HepG2 (cell line): ENCODE measurements around the gene CD72. TPM values are rescaled to one million over a fixed set of nuclear protein-coding genes. Genes with fewer than 3 reads are reported as not detected.

Source experiments
- NR2C2 ChIP-seq: sonication (generic); formaldehyde crosslinking; IDR thresholded peaks from 2 replicates; pipeline ENCODE4 v1.4.0; 2020; ENCODE audit warnings: missing genetic modification reagents, mild to moderate bottlenecking, moderate library complexity, borderline replicate concordance
- POLR2AphosphoS5 ChIP-seq: IDR thresholded peaks from 2 replicates; pipeline ENCODE4 v1.6.1; 2012; ENCODE audit warnings: low read depth, low read length
- SRSF4 ChIP-seq: fragments of 200-400 bp; formaldehyde crosslinking; IDR thresholded peaks from one replicate; pipeline ENCODE4 v1.6.1; 2018; ENCODE audit warnings: mild to moderate bottlenecking, low read depth, low read length, moderate library complexity; ENCODE audit not compliant: poor library complexity, severe bottlenecking
- ZNF382 ChIP-seq: sonication (generic); formaldehyde crosslinking; IDR thresholded peaks from 2 replicates; pipeline ENCODE4 v1.5.0; 2020; ENCODE audit warnings: missing genetic modification reagents, mild to moderate bottlenecking, borderline replicate concordance
- ZNF543 ChIP-seq: sonication (generic); formaldehyde crosslinking; IDR thresholded peaks from 2 replicates; pipeline ENCODE4 v1.4.0; 2020; ENCODE audit warnings: mild to moderate bottlenecking, missing genetic modification reagents
- ZNF546 ChIP-seq: sonication (generic); formaldehyde crosslinking; conservative IDR thresholded peaks from 2 replicates; pipeline ENCODE4 v1.8.1; 2023; ENCODE audit warnings: mild to moderate bottlenecking, missing genetic modification reagents
- ZNF790 ChIP-seq: sonication (generic); formaldehyde crosslinking; IDR thresholded peaks from 2 replicates; pipeline ENCODE4 v1.8.0; 2022; ENCODE audit warnings: missing genetic modification reagents, mild to moderate bottlenecking, borderline replicate concordance
- polyA plus RNA-seq, 8 experiments: library from polyadenylated mRNA; depleted of rRNA in 3 of 8; stranded (reverse) in 7 of 8; unstranded in 1 of 8; fragments of >200 nt; fragmentation: Illumina TruSeq in 4 of 8; extraction: Trizol in 4 of 8; gene quantifications; 2 replicates each; pipeline versions ENCODE4 v1.2.1 to v1.2.3, GENCODE V29; 2011 to 2016; ENCODE audit warnings: low read depth in 4 of 8, missing spikeins in 1 of 8, mixed read lengths in 1 of 8; ENCODE audit not compliant: insufficient read depth in 1 of 8
- total RNA-seq, 5 experiments: library from RNA; depleted of rRNA; stranded (reverse); fragments of >200 nt; fragmentation: Illumina TruSeq; extraction: Trizol; gene quantifications; 2 replicates each; pipeline ENCODE4 v1.2.3, GENCODE V29; 2016; ENCODE audit warnings: low read depth in 1 of 5
- TF ChIP-seq, protein P1 (sequence below): IDR thresholded peaks from 2 replicates; pipeline ENCODE4 v1.6.1; 2016; ENCODE audit warnings: low read depth, control low read depth
- TF ChIP-seq, protein P2 (sequence below): sonication (generic); formaldehyde crosslinking; IDR thresholded peaks from 2 replicates; pipeline ENCODE4 v1.4.0; 2020; ENCODE audit warnings: mild to moderate bottlenecking, missing genetic modification reagents
- TF ChIP-seq, protein P3 (sequence below): sonication (generic); formaldehyde crosslinking; IDR thresholded peaks from 2 replicates; pipeline ENCODE4 v1.4.0; 2020; ENCODE audit warnings: missing genetic modification reagents
- TF ChIP-seq, protein P4 (sequence below): sonication (generic); formaldehyde crosslinking; conservative IDR thresholded peaks from 2 replicates; pipeline ENCODE4 v1.5.0; 2020; ENCODE audit warnings: missing genetic modification reagents
- TF ChIP-seq, protein P5 (sequence below): sonication (generic); formaldehyde crosslinking; IDR thresholded peaks from 2 replicates; pipeline ENCODE4 v1.4.0; 2020; ENCODE audit warnings: missing genetic modification reagents
- TF ChIP-seq, protein P6 (sequence below): sonication (generic); formaldehyde crosslinking; IDR thresholded peaks from 2 replicates; pipeline ENCODE4 v1.5.1; 2020; ENCODE audit warnings: missing genetic modification reagents, mild to moderate bottlenecking, borderline replicate concordance
- TF ChIP-seq, protein P7 (sequence below): IDR thresholded peaks from 2 replicates; pipeline ENCODE4 v1.6.1; 2016; ENCODE audit warnings: missing compliant biosample characterization, missing genetic modification reagents, borderline replicate concordance

Gene CD72
- total and polyA plus RNA-seq, 2 of the 13 experiments (the other 11 are each of a cell fraction or from before 2014, with no cell fraction given) = 0.18 to 1.1 TPM

DNA sequence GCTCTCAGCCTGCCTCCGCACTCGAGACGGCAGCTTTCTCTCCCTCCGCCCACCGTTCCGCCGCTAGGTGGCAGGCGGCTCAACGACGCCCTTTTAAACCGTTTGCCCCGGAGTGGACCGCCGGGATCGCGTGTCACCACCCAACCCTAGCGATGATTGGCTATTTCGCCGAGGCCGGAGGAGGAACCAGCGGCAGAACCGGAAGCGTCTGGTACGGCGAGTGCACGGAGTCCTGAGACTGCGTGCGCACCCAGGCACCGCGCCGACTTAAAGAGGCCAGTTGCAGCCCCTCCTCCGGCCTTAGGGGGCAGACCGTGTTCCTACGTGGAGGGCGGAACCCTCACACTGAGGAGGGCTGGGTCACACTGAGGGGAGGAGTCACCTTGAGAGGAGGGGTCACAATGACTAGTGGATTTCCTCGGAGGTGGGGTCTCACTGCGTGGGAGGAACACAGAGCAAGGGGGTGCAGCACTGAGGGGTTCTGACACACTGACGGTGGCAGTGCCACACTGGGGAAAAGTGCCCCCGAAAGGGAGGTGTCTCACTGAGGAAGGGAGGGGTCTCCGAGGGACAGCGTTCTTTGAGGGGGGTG is 14.1 kb downstream of the CD72 start (continued):
- TF ChIP-seq NR2C2 (CRISPR knock-in tag) = peak; percentile 71
- TF ChIP-seq POLR2AphosphoS5 = peak; percentile 84
- TF ChIP-seq ZNF382 (CRISPR knock-in tag) = no peak
- TF ChIP-seq, protein P1, sequence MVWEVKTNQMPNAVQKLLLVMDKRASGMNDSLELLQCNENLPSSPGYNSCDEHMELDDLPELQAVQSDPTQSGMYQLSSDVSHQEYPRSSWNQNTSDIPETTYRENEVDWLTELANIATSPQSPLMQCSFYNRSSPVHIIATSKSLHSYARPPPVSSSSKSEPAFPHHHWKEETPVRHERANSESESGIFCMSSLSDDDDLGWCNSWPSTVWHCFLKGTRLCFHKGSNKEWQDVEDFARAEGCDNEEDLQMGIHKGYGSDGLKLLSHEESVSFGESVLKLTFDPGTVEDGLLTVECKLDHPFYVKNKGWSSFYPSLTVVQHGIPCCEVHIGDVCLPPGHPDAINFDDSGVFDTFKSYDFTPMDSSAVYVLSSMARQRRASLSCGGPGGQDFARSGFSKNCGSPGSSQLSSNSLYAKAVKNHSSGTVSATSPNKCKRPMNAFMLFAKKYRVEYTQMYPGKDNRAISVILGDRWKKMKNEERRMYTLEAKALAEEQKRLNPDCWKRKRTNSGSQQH (CRISPR knock-in tag) = 0 out of 2 replicates have a peak, but pooled peaks have one; percentile 43
- TF ChIP-seq, protein P2, sequence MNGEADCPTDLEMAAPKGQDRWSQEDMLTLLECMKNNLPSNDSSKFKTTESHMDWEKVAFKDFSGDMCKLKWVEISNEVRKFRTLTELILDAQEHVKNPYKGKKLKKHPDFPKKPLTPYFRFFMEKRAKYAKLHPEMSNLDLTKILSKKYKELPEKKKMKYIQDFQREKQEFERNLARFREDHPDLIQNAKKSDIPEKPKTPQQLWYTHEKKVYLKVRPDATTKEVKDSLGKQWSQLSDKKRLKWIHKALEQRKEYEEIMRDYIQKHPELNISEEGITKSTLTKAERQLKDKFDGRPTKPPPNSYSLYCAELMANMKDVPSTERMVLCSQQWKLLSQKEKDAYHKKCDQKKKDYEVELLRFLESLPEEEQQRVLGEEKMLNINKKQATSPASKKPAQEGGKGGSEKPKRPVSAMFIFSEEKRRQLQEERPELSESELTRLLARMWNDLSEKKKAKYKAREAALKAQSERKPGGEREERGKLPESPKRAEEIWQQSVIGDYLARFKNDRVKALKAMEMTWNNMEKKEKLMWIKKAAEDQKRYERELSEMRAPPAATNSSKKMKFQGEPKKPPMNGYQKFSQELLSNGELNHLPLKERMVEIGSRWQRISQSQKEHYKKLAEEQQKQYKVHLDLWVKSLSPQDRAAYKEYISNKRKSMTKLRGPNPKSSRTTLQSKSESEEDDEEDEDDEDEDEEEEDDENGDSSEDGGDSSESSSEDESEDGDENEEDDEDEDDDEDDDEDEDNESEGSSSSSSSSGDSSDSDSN (CRISPR knock-in tag) = peak; percentile 57
- 0 out of 2 replicates have a peak, but pooled peaks have one; percentile 9 for TF ChIP-seq ZNF546 (CRISPR knock-in tag)
- TF ChIP-seq, protein P3, sequence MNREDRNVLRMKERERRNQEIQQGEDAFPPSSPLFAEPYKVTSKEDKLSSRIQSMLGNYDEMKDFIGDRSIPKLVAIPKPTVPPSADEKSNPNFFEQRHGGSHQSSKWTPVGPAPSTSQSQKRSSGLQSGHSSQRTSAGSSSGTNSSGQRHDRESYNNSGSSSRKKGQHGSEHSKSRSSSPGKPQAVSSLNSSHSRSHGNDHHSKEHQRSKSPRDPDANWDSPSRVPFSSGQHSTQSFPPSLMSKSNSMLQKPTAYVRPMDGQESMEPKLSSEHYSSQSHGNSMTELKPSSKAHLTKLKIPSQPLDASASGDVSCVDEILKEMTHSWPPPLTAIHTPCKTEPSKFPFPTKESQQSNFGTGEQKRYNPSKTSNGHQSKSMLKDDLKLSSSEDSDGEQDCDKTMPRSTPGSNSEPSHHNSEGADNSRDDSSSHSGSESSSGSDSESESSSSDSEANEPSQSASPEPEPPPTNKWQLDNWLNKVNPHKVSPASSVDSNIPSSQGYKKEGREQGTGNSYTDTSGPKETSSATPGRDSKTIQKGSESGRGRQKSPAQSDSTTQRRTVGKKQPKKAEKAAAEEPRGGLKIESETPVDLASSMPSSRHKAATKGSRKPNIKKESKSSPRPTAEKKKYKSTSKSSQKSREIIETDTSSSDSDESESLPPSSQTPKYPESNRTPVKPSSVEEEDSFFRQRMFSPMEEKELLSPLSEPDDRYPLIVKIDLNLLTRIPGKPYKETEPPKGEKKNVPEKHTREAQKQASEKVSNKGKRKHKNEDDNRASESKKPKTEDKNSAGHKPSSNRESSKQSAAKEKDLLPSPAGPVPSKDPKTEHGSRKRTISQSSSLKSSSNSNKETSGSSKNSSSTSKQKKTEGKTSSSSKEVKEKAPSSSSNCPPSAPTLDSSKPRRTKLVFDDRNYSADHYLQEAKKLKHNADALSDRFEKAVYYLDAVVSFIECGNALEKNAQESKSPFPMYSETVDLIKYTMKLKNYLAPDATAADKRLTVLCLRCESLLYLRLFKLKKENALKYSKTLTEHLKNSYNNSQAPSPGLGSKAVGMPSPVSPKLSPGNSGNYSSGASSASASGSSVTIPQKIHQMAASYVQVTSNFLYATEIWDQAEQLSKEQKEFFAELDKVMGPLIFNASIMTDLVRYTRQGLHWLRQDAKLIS (CRISPR knock-in tag) = no peak
- TF ChIP-seq, protein P4, sequence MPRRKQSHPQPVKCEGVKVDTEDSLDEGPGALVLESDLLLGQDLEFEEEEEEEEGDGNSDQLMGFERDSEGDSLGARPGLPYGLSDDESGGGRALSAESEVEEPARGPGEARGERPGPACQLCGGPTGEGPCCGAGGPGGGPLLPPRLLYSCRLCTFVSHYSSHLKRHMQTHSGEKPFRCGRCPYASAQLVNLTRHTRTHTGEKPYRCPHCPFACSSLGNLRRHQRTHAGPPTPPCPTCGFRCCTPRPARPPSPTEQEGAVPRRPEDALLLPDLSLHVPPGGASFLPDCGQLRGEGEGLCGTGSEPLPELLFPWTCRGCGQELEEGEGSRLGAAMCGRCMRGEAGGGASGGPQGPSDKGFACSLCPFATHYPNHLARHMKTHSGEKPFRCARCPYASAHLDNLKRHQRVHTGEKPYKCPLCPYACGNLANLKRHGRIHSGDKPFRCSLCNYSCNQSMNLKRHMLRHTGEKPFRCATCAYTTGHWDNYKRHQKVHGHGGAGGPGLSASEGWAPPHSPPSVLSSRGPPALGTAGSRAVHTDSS (CRISPR knock-in tag) = no peak
- TF ChIP-seq ZNF543 (CRISPR knock-in tag) = peak; percentile 58; the same call in 1 of the 2 replicates
- TF ChIP-seq, protein P5, sequence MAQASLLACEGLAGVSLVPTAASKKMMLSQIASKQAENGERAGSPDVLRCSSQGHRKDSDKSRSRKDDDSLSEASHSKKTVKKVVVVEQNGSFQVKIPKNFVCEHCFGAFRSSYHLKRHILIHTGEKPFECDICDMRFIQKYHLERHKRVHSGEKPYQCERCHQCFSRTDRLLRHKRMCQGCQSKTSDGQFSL (CRISPR knock-in tag) = 0 out of 2 replicates have a peak, but pooled peaks have one; percentile 35
- TF ChIP-seq, protein P6, sequence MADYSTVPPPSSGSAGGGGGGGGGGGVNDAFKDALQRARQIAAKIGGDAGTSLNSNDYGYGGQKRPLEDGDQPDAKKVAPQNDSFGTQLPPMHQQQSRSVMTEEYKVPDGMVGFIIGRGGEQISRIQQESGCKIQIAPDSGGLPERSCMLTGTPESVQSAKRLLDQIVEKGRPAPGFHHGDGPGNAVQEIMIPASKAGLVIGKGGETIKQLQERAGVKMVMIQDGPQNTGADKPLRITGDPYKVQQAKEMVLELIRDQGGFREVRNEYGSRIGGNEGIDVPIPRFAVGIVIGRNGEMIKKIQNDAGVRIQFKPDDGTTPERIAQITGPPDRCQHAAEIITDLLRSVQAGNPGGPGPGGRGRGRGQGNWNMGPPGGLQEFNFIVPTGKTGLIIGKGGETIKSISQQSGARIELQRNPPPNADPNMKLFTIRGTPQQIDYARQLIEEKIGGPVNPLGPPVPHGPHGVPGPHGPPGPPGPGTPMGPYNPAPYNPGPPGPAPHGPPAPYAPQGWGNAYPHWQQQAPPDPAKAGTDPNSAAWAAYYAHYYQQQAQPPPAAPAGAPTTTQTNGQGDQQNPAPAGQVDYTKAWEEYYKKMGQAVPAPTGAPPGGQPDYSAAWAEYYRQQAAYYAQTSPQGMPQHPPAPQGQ = no peak
- TF ChIP-seq ZNF790 (CRISPR knock-in tag) = no peak; the same call in 1 of the 2 replicates
- TF ChIP-seq, protein P7, sequence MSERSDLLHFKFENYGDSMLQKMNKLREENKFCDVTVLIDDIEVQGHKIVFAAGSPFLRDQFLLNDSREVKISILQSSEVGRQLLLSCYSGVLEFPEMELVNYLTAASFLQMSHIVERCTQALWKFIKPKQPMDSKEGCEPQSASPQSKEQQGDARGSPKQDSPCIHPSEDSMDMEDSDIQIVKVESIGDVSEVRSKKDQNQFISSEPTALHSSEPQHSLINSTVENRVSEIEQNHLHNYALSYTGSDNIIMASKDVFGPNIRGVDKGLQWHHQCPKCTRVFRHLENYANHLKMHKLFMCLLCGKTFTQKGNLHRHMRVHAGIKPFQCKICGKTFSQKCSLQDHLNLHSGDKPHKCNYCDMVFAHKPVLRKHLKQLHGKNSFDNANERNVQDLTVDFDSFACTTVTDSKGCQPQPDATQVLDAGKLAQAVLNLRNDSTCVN (CRISPR knock-in tag) = peak; percentile 74
- TF ChIP-seq SRSF4 = no peak
